OCI-LY3 (cell line): ENCODE results near the gene ACSL3.
"Not testable (repeated sequence)": the region's sequence is repeated elsewhere in the genome, so short reads cannot be mapped to it uniquely, and the experiment has no call there.

Source experiments
- EZH2phosphoT487 ChIP-seq: fragments of 200-600 bp; shearing (Covaris generic); IDR thresholded peaks from 2 replicates; pipeline ENCODE4 v1.6.1; 2018; ENCODE audit warnings: antibody characterized with exemption, mixed run types, low read depth
- TF ChIP-seq, protein P1 (sequence below): fragments of 200-600, 300-600 bp; sonication (generic); IDR thresholded peaks from 2 replicates; pipeline ENCODE4 v1.5.1; 2014; ENCODE audit warnings: antibody characterized with exemption, low read length, low read depth

DNA sequence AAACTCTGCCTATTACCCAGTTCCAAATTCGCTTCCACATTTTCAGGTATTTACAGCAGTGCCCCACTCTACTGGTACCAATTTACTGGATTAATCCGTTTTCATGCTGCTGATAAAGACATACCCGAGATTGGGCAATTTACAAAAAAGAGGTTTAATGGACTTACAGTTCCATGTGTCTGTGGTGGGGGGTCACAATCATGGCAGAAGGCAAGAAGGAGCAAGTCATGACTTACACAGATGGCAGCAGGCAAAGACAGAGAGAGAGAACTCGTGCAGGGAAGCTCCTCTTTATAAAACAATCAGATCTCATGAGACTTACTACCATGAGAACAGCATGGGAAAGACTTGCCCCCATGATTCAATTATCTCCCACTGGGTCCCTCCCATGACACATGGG is 129.4 kb downstream of the ACSL3 start:
- TF ChIP-seq, protein P1, sequence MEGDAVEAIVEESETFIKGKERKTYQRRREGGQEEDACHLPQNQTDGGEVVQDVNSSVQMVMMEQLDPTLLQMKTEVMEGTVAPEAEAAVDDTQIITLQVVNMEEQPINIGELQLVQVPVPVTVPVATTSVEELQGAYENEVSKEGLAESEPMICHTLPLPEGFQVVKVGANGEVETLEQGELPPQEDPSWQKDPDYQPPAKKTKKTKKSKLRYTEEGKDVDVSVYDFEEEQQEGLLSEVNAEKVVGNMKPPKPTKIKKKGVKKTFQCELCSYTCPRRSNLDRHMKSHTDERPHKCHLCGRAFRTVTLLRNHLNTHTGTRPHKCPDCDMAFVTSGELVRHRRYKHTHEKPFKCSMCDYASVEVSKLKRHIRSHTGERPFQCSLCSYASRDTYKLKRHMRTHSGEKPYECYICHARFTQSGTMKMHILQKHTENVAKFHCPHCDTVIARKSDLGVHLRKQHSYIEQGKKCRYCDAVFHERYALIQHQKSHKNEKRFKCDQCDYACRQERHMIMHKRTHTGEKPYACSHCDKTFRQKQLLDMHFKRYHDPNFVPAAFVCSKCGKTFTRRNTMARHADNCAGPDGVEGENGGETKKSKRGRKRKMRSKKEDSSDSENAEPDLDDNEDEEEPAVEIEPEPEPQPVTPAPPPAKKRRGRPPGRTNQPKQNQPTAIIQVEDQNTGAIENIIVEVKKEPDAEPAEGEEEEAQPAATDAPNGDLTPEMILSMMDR = not testable (repeated sequence)
- TF ChIP-seq EZH2phosphoT487 = not testable (repeated sequence)
